Body of pancreas (tissue), 4 donors: Measurements from ENCODE around the gene SMC3.

ENCODE experiments used
- POLR2A ChIP-seq, 3 donors: fragments of 450-650 bp; IDR thresholded peaks; one replicate each; pipeline ENCODE4 v1.6.1; 2016; ENCODE audit warnings: antibody characterized with exemption in 3 of 3, mild to moderate bottlenecking in 2 of 3
- TF ChIP-seq, protein P1 (sequence below), 7 experiments: fragments of 450-650 bp in 4 of 7; fragments of 200-600 bp in 3 of 7; sonication (generic) in 3 of 7; IDR thresholded peaks; one replicate each; pipeline ENCODE4 v1.5.1; 2016 to 2019; ENCODE audit warnings: antibody characterized with exemption in 7 of 7

DNA sequence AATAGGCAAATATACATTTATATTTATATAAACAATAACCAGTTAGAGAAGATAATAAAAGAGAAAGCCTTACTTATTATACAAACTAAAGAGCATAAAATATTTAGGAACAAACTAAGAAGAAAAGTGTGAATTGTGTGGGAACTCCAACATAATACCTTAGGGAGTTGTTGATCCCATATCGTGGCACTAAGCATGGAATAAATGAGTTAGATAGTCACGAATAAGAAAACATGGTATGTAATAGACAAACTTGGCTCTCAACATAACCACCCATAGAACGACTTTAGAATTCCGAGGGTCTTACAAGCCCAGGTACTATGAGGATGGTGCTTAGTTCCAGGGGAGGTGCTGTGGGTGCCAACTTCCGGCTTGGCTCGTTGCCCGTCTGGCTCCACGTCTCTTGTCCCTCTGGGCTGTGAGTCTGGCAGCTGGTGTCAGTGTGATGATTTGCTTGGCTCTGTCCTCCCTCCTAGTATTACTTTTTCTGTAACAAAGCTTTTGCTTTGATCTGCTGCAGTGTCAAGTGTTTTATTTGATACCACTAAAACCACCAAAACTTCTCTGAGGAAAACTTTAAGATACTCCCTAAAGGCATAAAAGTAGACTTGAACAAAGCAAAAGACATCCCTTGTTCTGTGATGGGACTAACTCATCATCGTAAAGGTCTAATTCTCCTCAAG, 67.2 kb downstream of the SMC3 start:
- no peak for TF ChIP-seq POLR2A (IDR thresholded peaks at IDR 0.05)
- TF ChIP-seq, protein P1, sequence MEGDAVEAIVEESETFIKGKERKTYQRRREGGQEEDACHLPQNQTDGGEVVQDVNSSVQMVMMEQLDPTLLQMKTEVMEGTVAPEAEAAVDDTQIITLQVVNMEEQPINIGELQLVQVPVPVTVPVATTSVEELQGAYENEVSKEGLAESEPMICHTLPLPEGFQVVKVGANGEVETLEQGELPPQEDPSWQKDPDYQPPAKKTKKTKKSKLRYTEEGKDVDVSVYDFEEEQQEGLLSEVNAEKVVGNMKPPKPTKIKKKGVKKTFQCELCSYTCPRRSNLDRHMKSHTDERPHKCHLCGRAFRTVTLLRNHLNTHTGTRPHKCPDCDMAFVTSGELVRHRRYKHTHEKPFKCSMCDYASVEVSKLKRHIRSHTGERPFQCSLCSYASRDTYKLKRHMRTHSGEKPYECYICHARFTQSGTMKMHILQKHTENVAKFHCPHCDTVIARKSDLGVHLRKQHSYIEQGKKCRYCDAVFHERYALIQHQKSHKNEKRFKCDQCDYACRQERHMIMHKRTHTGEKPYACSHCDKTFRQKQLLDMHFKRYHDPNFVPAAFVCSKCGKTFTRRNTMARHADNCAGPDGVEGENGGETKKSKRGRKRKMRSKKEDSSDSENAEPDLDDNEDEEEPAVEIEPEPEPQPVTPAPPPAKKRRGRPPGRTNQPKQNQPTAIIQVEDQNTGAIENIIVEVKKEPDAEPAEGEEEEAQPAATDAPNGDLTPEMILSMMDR (IDR thresholded peaks at IDR 0.05) = no peak
